BLaER1 treated with 17β-estradiol and CSF1 and Interleukin-3, amounts not matched to agents 10 nM and 100 nM (cell line): ENCODE results near the gene ZNF865.
"Not testable (repeated sequence)": the region's sequence is repeated elsewhere in the genome, so short reads cannot be mapped to it uniquely, and the experiment has no call there.

Experiments used
- H3K27ac ChIP-seq, 11 experiments: shearing (Covaris generic); formaldehyde crosslinking; 2 replicates each; pipeline ENCODE4 v1.8.1; 2022
- H3K27me3 ChIP-seq, 11 experiments: shearing (Covaris generic); formaldehyde crosslinking; 2 replicates each; pipeline ENCODE4 v1.8.1; 2022
- H3K36me3 ChIP-seq, 11 experiments: shearing (Covaris generic); formaldehyde crosslinking; 2 replicates each; pipeline ENCODE4 v1.8.1; 2022
- H3K4me1 ChIP-seq, 10 experiments: shearing (Covaris generic); formaldehyde crosslinking; 2 replicates each; pipeline ENCODE4 v1.8.1; 2022
- H3K4me2 ChIP-seq, 11 experiments: shearing (Covaris generic); formaldehyde crosslinking; 2 replicates each; pipeline ENCODE4 v1.8.1; 2022
- H3K4me3 ChIP-seq, 10 experiments: shearing (Covaris generic); formaldehyde crosslinking; 2 replicates each; pipeline ENCODE4 v1.8.1; 2022
- H3K9ac ChIP-seq, 11 experiments: shearing (Covaris generic); formaldehyde crosslinking; 2 replicates each; pipeline ENCODE4 v1.8.1; 2022
- H3K9me3 ChIP-seq, 11 experiments: shearing (Covaris generic); formaldehyde crosslinking; replicated peaks in 1 of 11; 2 replicates each; pipeline ENCODE4 v1.8.1; 2022
- H4K20me1 ChIP-seq, 11 experiments: shearing (Covaris generic); formaldehyde crosslinking; 2 replicates each; pipeline ENCODE4 v1.8.1; 2022
- Cebpa-rat ChIP-seq, 11 experiments: shearing (Covaris generic); IDR thresholded peaks; 2 replicates each; pipeline ENCODE4 v1.8.1; 2022

ZNF865 gene

DNA sequence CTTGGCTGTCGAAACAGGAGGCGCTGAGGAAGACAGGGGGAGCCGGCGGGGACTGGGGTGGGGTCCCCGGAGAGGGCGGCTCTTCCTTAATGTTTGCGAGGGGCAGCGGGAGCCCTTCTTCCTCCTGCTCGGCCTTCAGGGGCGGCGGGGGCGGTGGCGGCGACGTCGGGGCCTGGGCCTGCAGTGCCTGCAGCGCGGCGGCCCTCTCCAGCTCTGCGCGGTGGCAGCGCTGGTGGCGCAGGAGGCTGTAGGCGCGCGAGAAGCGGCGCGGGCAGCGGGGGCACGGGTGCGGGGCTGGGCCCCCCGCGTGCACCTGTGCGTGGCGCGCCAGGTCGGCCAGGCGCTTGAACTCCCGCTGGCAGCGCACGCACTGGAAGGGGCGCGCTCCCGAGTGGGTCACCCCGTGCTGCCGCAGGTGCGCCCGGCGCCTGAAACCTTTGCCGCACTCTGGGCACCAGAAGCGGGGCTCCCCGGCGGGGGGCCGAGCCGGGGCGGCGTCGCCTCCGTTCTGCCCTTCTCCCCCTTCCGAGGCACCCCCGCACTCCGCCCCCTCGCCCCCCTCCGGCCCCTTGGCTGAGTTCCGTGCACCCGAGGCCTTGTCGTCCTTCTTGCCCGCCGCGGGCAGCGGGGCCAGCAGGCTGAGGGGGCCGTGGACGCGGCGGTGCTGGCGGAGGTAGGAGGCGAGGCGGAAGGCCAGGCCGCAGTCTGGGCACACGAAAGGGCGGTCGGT is 27.3 kb upstream of the ZNF865 start:
- H4K20me1 ChIP-seq: peaks cover 0 to 38% (median 20%) of the 10 kb centered on the region in 11 experiments; a peak in 13 of 22 replicates
- H3K4me1 ChIP-seq: peaks cover 10 to 35% (median 23%) of the 10 kb centered on the region in 10 experiments; a peak in 19 of 20 replicates
- H3K36me3 ChIP-seq: peaks cover 25 to 44% (median 36%) of the 10 kb centered on the region in 11 experiments
- no peaks in the 10 kb centered on the region for H3K9me3 ChIP-seq
- no peak overlapping the region; a peak in 2 of 22 replicates for H3K9ac ChIP-seq
- 0 out of 22 replicates have a peak overlapping the region, but pooled peaks of 1 of the 11 experiments have one; percentile 92 for H3K4me2 ChIP-seq
- H3K27ac ChIP-seq: no peak overlapping the region
- H3K27me3 ChIP-seq: no peaks in the 10 kb centered on the region
- no peak for TF ChIP-seq Cebpa-rat (IDR thresholded peaks at IDR 0.05)
- no peak overlapping the region; a peak in 1 of 20 replicates for H3K4me3 ChIP-seq

DNA sequence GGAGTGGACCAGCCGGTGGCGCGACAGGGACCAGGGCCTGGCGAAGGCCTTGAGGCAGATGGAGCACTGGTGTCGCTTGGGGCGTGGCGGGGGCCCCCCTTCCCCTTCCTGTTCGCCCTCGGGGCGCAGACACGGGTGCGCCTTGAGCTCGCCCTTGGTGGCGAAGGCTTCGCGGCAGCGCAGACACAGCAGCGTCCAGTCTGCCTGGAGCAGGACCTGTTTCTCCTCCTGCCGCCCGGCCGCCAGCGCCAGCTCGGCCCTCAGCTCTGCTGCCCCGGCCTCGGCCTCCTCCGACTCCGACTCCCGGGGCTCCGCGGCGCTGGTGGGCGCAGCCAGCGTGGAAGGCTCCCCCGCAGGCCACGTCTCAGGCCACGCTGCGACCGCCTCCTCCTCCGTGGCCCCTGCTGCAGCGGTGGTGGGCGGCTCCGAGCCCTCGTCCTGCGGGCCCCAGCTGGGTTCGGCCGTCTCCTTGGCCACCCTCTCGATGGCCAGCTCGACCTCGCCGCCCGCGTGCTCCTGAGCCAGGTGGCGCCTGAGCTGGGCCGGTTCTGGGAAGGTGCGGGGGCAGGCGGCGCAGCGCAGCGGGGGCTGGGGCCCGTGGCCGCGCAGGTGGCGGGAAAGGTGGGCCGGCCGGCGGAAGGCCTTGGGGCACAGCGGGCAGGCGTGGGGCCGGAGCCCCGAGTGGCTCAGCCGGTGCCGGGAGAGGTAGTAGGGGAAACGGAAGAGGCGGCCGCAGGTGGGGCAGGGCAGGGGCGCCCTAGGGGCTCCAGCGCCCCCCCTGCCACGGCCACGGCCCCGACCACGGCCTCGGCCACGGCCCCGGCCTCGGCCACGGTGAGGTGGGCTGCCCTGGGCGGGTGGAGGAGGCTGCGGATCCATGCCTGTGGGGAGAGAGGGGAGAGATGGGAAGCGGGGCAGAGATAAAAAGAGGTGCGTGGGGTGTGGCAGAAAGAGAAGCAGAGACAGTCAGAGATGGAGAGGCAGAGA is 26.4 kb upstream of the ZNF865 start:
- Histone ChIP-seq H3K27me3 (no peaks in the 10 kb centered on the region), H3K4me2 (peak overlapping the region; percentile 75 to 94 (median 90)), H3K9ac (peak overlapping the region; percentile 84 to 94 (median 89)), H3K9me3 (no peaks in the 10 kb centered on the region), H4K20me1 (peaks cover 0 to 38% (median 20%) of the 10 kb centered on the region in 11 experiments; a peak in 13 of 22 replicates), H3K4me3 (peak overlapping the region; percentile 69 to 94 (median 82)), H3K27ac (peak overlapping the region; percentile 71 to 90 (median 85); a peak in 20 of 22 replicates), H3K36me3 (peaks cover 25 to 44% (median 36%) of the 10 kb centered on the region in 11 experiments), H3K4me1 (peaks cover 10 to 35% (median 23%) of the 10 kb centered on the region in 10 experiments; a peak in 19 of 20 replicates)
- TF ChIP-seq Cebpa-rat (IDR thresholded peaks at IDR 0.05): no peak

DNA sequence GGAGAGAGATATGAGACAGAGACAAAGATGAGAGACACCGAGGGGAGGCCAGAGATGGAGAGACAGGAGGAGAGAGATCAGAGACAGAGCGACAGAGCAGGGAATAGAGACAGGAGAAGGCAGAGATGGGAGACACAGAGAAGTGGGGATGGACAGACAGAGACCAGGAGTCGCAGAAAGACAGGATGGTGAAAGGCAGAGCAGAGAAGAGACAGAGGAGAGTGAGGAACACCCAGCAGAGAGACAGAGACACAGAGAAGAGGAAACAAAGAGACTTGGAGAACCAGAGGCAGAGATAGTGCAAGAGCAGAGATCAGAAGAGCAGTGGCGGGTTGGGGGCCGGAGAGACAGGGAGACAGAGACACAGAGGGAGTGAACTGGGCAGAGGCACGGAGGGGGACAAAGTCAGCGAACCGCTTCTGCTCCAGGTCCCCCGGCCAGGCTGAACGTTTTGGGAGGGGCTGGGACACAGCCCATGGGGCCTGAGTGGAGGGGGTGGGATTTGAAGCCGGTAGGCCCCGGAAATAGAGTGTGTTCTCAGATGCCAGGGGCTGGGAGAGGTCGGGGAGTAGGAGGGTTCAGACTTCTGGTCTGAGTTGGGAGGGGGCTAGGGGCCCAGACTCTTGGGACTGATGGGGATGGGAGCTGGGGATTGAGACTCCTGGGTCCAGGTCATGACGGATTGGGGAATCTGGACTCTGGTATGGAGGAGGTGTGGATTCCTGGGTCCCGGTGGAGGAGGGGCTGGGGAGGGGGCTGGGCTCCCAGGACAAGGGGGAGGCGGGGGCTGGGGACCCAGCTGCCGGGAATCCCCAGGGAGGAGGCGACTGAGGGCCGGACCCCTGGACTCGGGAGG is 25.5 kb upstream of the ZNF865 start:
- H4K20me1 ChIP-seq: peaks cover 0 to 38% (median 20%) of the 10 kb centered on the region in 11 experiments; a peak in 13 of 22 replicates
- H3K4me1 ChIP-seq: peaks cover 15 to 27% (median 23%) of the 10 kb centered on the region in 10 experiments; a peak in 19 of 20 replicates
- no peaks in the 10 kb centered on the region for H3K27me3 ChIP-seq
- peaks cover 25 to 44% (median 36%) of the 10 kb centered on the region in 11 experiments for H3K36me3 ChIP-seq
- H3K4me2 ChIP-seq: peak overlapping the region; percentile 75 to 94 (median 90)
- TF ChIP-seq Cebpa-rat (IDR thresholded peaks at IDR 0.05): no peak
- peak overlapping the region; percentile 69 to 94 (median 82) for H3K4me3 ChIP-seq
- no peaks in the 10 kb centered on the region for H3K9me3 ChIP-seq
- peak overlapping the region; percentile 84 to 94 (median 89) for H3K9ac ChIP-seq
- H3K27ac ChIP-seq: peak overlapping the region; percentile 71 to 90 (median 85)

DNA sequence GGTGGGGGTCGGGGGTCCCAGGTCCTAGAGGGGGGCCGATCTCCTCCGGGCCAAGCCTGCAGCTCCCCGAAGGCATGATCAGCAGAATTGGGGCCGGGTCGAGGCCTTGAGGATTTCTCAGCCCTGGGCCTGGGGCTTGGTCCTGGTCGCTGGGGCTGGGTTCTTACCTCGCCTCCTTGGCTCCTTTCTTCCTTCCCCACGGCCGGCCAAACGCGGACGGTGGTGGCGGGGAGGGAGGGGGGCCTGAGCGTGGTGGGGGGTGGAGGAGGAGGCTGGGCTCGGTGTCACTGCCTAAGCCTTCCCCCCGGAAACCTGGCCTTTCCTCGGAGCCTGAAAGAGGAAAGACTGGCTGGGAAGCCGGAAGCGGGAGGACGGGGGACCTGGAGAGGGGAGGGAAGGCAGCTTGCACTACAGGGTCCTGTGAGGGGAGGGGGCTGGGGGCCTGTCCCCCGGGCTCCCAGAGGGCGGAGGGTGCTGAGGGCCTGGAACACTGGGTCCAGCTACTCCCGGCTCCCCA is 24.8 kb upstream of the ZNF865 start, which contains the start of gene ZNF579:
Gene ZNF579 (minus strand): TSS at position 221 of the 517 bp plus-strand sequence. CDS start 1,209 bp downstream, outside the sequence.
- no peak for TF ChIP-seq Cebpa-rat (IDR thresholded peaks at IDR 0.05)
- Histone ChIP-seq H3K4me2 (peak within 1 kb of the TSS; percentile 75 to 94 (median 90)), H3K4me3 (peak within 1 kb of the TSS; percentile 69 to 94 (median 82)), H3K27ac (peak within 1 kb of the TSS; percentile 71 to 90 (median 85)), H3K4me1 (peaks cover 16 to 33% (median 29%) of the 10 kb centered on the region in 10 experiments; a peak in 19 of 20 replicates), H3K27me3 (no peaks in the 10 kb centered on the region), H3K36me3 (peaks cover 25 to 39% (median 36%) of the 10 kb centered on the region in 11 experiments), H3K9me3 (no peaks in the 10 kb centered on the region), H3K9ac (peak within 1 kb of the TSS; percentile 84 to 94 (median 89)), H4K20me1 (peaks cover 0 to 38% (median 20%) of the 10 kb centered on the region in 11 experiments; a peak in 13 of 22 replicates)

DNA sequence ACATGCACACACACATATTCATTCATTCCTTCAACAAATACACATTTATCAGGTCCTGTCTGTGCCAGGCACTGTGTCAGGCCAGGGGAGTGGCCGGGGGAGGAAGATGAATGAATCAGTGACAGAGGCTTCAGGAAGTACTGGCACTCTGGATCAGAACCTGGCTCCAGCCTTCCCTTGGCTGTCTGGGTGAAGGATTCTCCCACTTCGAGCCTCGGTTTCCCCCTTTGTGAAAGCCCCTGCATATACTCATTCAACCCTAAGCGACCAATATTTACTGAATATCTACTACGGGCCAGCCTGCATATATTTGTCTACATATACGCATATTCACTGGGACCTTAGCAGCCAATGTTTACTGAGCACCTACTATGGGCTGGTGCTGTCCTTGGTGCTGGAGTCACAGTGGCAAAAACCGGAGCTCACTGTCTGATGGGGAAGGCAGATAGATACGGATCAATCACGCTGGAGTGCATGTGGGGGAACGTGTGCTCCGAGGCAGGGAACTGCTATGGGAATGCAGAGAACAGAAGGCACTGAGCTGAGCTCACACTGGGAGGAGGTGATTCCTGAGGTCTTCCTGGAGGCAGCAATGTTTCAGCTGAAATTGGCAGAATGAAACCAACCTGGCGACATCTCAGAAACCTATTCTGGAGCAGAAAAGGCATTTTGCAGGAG is 24.2 kb upstream of the ZNF865 start:
- Histone ChIP-seq H3K4me1 (peaks cover 21 to 39% (median 35%) of the 10 kb centered on the region in 10 experiments), H3K27me3 (no peaks in the 10 kb centered on the region), H4K20me1 (peaks cover 0 to 36% (median 20%) of the 10 kb centered on the region in 11 experiments; a peak in 13 of 22 replicates), H3K9ac (peak overlapping the region; percentile 84 to 94 (median 89)), H3K4me2 (peak overlapping the region; percentile 71 to 94 (median 86)), H3K27ac (peak overlapping the region; percentile 71 to 90 (median 85); a peak in 21 of 22 replicates), H3K36me3 (peaks cover 25 to 33% (median 31%) of the 10 kb centered on the region in 11 experiments), H3K9me3 (no peaks in the 10 kb centered on the region), H3K4me3 (peak overlapping the region; percentile 69 to 94 (median 82))
- no peak for TF ChIP-seq Cebpa-rat (IDR thresholded peaks at IDR 0.05)

DNA sequence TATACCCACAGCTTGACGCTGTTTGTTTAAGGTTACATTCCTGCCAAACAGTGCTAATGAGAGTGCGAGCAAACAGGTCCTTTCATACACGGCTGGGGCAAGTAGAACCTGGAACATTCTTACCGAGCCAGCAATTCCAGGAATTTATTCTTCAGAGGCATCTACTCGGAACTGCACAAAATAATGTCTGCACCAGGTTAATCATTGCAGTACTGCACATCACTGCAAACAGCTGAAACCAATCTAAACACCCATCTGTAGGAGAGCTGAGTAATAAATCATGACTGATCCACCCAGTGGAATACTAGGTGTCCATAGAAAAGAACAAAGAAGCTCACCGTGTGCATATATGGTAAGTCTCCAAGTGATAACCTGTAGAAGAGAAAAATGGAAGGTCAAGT is 23.6 kb upstream of the ZNF865 start:
- Histone ChIP-seq H3K27me3 (no peaks in the 10 kb centered on the region), H3K4me1 (peaks cover 27 to 44% (median 40%) of the 10 kb centered on the region in 10 experiments), H3K4me2 (peak overlapping the region in 7 of 11 experiments; percentile 71 to 94 (median 84); a peak in 9 of 22 replicates), H3K9ac (no peak overlapping the region), H4K20me1 (peaks cover 0 to 30% (median 18%) of the 10 kb centered on the region in 11 experiments; a peak in 13 of 22 replicates), H3K4me3 (no peak overlapping the region; a peak in 1 of 20 replicates), H3K36me3 (peaks cover 22 to 28% (median 26%) of the 10 kb centered on the region in 11 experiments), H3K27ac (no peak overlapping the region), H3K9me3 (no peaks in the 10 kb centered on the region)
- TF ChIP-seq Cebpa-rat (IDR thresholded peaks at IDR 0.05): no peak

DNA sequence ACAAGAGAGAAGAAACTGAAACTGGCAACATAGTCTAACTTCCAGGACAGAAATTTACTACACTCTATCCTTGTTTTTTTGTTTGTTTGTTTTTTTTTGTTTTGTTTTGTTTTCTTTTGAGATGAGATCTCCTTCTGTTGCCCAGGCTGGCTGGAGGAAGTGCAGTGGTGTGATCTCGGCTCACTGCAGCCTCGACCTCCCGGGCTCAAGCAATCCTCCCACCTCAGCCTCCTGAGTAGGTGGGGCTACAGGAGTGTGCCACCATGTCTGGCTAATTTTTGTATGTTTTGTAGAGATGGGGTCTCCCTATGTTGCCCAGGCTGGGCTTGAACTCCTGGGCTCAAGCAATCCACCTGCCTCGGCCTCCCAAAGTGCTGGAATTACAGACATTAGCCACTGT is 23.2 kb upstream of the ZNF865 start:
- H3K27ac ChIP-seq, H3K4me3 ChIP-seq, H3K27me3 ChIP-seq: not testable (repeated sequence)

DNA sequence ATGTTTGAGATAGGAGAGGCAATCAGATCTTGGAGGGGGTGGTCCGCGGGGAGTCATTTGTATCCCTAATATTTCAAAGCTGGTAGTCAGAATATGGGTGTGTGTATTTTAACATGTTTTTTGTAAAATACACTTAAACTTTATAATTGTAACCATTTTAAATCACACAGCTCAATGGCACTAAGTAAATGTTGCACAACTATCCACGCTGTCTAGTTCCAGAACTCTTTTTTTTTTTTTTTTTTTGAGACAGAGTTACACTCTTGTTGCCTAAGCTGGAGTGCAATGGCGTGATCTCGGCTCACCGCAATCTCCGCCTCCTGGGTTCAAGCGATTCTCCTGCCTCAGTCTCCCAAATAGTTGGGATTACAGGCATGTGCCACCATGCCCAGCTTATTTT is 21.6 kb upstream of the ZNF865 start:
- not testable (repeated sequence) for H3K9me3 ChIP-seq, H3K27me3 ChIP-seq, H3K9ac ChIP-seq, H3K27ac ChIP-seq, H3K4me2 ChIP-seq, H3K36me3 ChIP-seq, H3K4me3 ChIP-seq
- peaks cover 0 to 12% (median 8%) of the 10 kb centered on the region in 11 experiments; a peak in 11 of 22 replicates for H4K20me1 ChIP-seq
- peaks cover 30 to 61% (median 50%) of the 10 kb centered on the region in 10 experiments for H3K4me1 ChIP-seq

More for the DNA sequence above, 23.2 kb upstream of the ZNF865 start:
- H3K9me3 ChIP-seq, H3K4me2 ChIP-seq, H3K9ac ChIP-seq: not testable (repeated sequence)
- H3K36me3 ChIP-seq: peaks cover 18 to 23% (median 21%) of the 10 kb centered on the region in 11 experiments
- peaks cover 29 to 49% (median 44%) of the 10 kb centered on the region in 10 experiments for H3K4me1 ChIP-seq
- peaks cover 0 to 26% (median 13%) of the 10 kb centered on the region in 11 experiments; a peak in 12 of 22 replicates for H4K20me1 ChIP-seq
